Neural cell (in vitro differentiated cells): ENCODE measurements around the gene PRKRIP1. TPM values are rescaled to one million over a fixed set of nuclear protein-coding genes. Genes with fewer than 3 reads are reported as not detected.

Experiments used
- H2AFZ ChIP-seq: fragments of 200-600, 300-800 bp; sonication (generic), shearing (Covaris generic); 2 replicates; pipeline ENCODE4 v1.6.0; 2014; ENCODE audit warnings: low read depth, mild to moderate bottlenecking, antibody characterized with exemption, low read length, moderate library complexity
- H3F3A ChIP-seq: fragments of 200-600 bp; shearing (Covaris generic); 2 replicates; pipeline ENCODE4 v1.6.1; 2016; ENCODE audit warnings: mild to moderate bottlenecking, moderate library complexity, mixed read lengths, antibody characterized with exemption, low read length; ENCODE audit not compliant: insufficient read depth, poor library complexity, severe bottlenecking
- H3K27ac ChIP-seq: fragments of 200-600, 300-800 bp; sonication (generic), shearing (Covaris generic); 2 replicates; pipeline ENCODE4 v1.5.1; 2014; ENCODE audit warnings: mild to moderate bottlenecking, low read length, moderate library complexity
- H3K27me3 ChIP-seq: fragments of 300-800, 200-600 bp; sonication (generic), shearing (Covaris generic); 2 replicates; pipeline ENCODE4 v1.6.0; 2014; ENCODE audit warnings: mild to moderate bottlenecking, low read depth, low read length, moderate library complexity; ENCODE audit not compliant: insufficient read depth
- H3K36me3 ChIP-seq: fragments of 300-800, 200-600 bp; sonication (generic), shearing (Covaris generic); 2 replicates; pipeline ENCODE4 v1.5.1; 2014; ENCODE audit warnings: mild to moderate bottlenecking, antibody characterized with exemption, low read length, moderate library complexity; ENCODE audit not compliant: insufficient read depth
- H3K4me2 ChIP-seq: fragments of 300-800, 200-600 bp; sonication (generic), shearing (Covaris generic); 2 replicates; pipeline ENCODE4 v1.6.0; 2014; ENCODE audit warnings: mild to moderate bottlenecking, low read length
- H3K4me3 ChIP-seq: fragments of 300-800, 200-600 bp; sonication (generic), shearing (Covaris generic); 2 replicates; pipeline ENCODE4 v1.5.1; 2014; ENCODE audit warnings: mild to moderate bottlenecking, low read length, moderate library complexity
- H3K79me2 ChIP-seq: fragments of 200-600 bp; shearing (Covaris generic); replicated peaks from 2 replicates; pipeline ENCODE4 v1.6.0; 2014; ENCODE audit warnings: mild to moderate bottlenecking, low read length, moderate library complexity; ENCODE audit not compliant: insufficient read depth
- H3K9ac ChIP-seq: fragments of 300-800, 200-600 bp; sonication (generic), shearing (Covaris generic); 2 replicates; pipeline ENCODE4 v1.6.1; 2016; ENCODE audit warnings: mild to moderate bottlenecking, low read length, mixed read lengths
- H3K9me2 ChIP-seq: fragments of 200-600 bp; shearing (Covaris generic); 2 replicates; pipeline ENCODE4 v1.6.1; 2016; ENCODE audit warnings: mild to moderate bottlenecking, low read length, mixed read lengths; ENCODE audit not compliant: insufficient read depth
- H3K9me3 ChIP-seq: fragments of 200-600, 300-800 bp; sonication (generic), shearing (Covaris generic); 2 replicates; pipeline ENCODE4 v1.6.1; 2016; ENCODE audit warnings: mild to moderate bottlenecking, mixed run types, low read length, moderate library complexity, mixed read lengths
- H4K20me1 ChIP-seq: fragments of 200-600 bp; shearing (Covaris generic); 2 replicates; pipeline ENCODE4 v1.6.1; 2016; ENCODE audit warnings: mild to moderate bottlenecking, mixed run types; ENCODE audit not compliant: insufficient read depth
- CTCF ChIP-seq: fragments of 450-650 bp; IDR thresholded peaks from 2 replicates; pipeline ENCODE4 v1.5.1; 2014; ENCODE audit warnings: antibody characterized with exemption, mild to moderate bottlenecking, moderate library complexity; ENCODE audit not compliant: poor library complexity, severe bottlenecking
- EP300 ChIP-seq: fragments of 450-650 bp; conservative IDR thresholded peaks from 2 replicates; pipeline ENCODE4 v1.6.1; 2014; ENCODE audit warnings: antibody characterized with exemption, mild to moderate bottlenecking, moderate library complexity; ENCODE audit not compliant: poor library complexity, severe bottlenecking
- EZH2 ChIP-seq: fragments of 200-600, 300-800 bp; shearing (Covaris generic), sonication (generic); IDR thresholded peaks from 2 replicates; pipeline ENCODE4 v1.6.1; 2014; ENCODE audit warnings: antibody characterized with exemption, low read length, borderline replicate concordance, mild to moderate bottlenecking; ENCODE audit not compliant: insufficient read depth, poor library complexity, severe bottlenecking
- MXI1 ChIP-seq: fragments of 450-650 bp; conservative IDR thresholded peaks from 2 replicates; pipeline ENCODE4 v1.6.1; 2014; ENCODE audit warnings: antibody characterized with exemption, mild to moderate bottlenecking; ENCODE audit not compliant: poor library complexity, severe bottlenecking
- POLR2AphosphoS5 ChIP-seq: IDR thresholded peaks from 2 replicates; pipeline ENCODE4 v1.6.1; 2012
- RAD21 ChIP-seq: fragments of 450-650 bp; conservative IDR thresholded peaks from 2 replicates; pipeline ENCODE4 v1.6.1; 2014; ENCODE audit warnings: antibody characterized with exemption, mild to moderate bottlenecking, moderate library complexity
- SMC3 ChIP-seq: fragments of 450-650 bp; conservative IDR thresholded peaks from 2 replicates; pipeline ENCODE4 v1.6.1; 2014; ENCODE audit warnings: antibody characterized with exemption, mild to moderate bottlenecking, moderate library complexity; ENCODE audit not compliant: poor library complexity
- TAF1 ChIP-seq: IDR thresholded peaks from 2 replicates; pipeline ENCODE4 v1.6.1; 2012; ENCODE audit warnings: low read depth
- polyA plus RNA-seq: library from polyadenylated mRNA; depleted of rRNA; stranded (reverse); fragments of >200 nt; gene quantifications from 2 replicates; pipeline ENCODE4 v1.2.3, GENCODE V29; 2014
- TF ChIP-seq, protein P1 (sequence below): IDR thresholded peaks from 2 replicates; pipeline ENCODE4 v1.6.1; 2012; ENCODE audit warnings: borderline replicate concordance

PRKRIP1 gene
- polyA plus RNA-seq, 1 donor from 2014 or later, result 113 TPM

DNA sequence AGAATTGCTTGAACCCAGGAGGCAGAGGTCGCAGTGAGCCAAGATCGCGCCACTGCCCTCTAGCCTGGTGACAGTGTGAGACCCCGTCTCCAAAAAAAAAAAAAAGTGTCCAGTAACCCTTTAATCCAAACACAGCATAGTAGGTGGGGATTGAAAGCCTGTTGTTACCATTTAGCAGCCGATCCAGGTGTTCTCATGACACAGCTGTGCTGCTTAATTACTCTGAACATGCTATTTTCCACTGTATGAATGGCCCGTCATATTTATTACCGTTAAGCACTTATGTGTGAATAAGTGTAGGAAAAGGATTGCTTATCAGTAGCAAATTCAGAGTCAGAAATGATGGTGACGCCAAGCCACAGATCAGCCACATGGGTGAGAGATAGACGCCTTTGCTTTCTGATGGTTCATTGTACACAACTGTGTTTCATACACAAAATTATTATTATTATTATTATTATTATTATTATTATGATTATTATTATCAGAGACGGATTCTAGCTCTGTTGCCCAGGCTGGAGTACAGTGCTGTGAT lies 25.6 kb downstream of the PRKRIP1 start:
- no peak overlapping the region for H3K9ac ChIP-seq
- no peaks in the 10 kb centered on the region for H3K27me3 ChIP-seq
- no peak overlapping the region for H3K4me2 ChIP-seq
- H3K79me2 ChIP-seq, result no peaks in the 10 kb centered on the region
- no peak overlapping the region for H2AFZ ChIP-seq
- TF ChIP-seq RAD21, result no peak
- no peak for TF ChIP-seq EP300
- no peaks in the 10 kb centered on the region for H3K9me2 ChIP-seq
- no peaks in the 10 kb centered on the region for H3K9me3 ChIP-seq
- no peaks in the 10 kb centered on the region for H3K36me3 ChIP-seq
- no peak overlapping the region for H3K27ac ChIP-seq
- H3K4me3 ChIP-seq, result no peak overlapping the region
- H3F3A ChIP-seq, result no peaks in the 10 kb centered on the region
- no peaks in the 10 kb centered on the region for H4K20me1 ChIP-seq

GRCh38 chr7:102424129-102424551 lies 28.0 kb downstream of the PRKRIP1 start:
- Histone ChIP-seq H3K9me3 (no peaks in the 10 kb centered on the region), H3K9ac (no peak overlapping the region), H3K36me3 (no peaks in the 10 kb centered on the region), H3K27ac (no peak overlapping the region), H3K79me2 (no peaks in the 10 kb centered on the region), H3F3A (no peaks in the 10 kb centered on the region), H3K4me2 (no peak overlapping the region), H3K27me3 (no peaks in the 10 kb centered on the region), H3K4me3 (no peak overlapping the region), H2AFZ (no peak overlapping the region), H3K9me2 (no peaks in the 10 kb centered on the region), H4K20me1 (no peaks in the 10 kb centered on the region)
- TF ChIP-seq SMC3 (no peak), CTCF (no peak), TAF1 (no peak), MXI1 (no peak), EP300 (no peak), POLR2AphosphoS5 (no peak), RAD21 (no peak), EZH2 (no peak)
- TF ChIP-seq, protein P1, sequence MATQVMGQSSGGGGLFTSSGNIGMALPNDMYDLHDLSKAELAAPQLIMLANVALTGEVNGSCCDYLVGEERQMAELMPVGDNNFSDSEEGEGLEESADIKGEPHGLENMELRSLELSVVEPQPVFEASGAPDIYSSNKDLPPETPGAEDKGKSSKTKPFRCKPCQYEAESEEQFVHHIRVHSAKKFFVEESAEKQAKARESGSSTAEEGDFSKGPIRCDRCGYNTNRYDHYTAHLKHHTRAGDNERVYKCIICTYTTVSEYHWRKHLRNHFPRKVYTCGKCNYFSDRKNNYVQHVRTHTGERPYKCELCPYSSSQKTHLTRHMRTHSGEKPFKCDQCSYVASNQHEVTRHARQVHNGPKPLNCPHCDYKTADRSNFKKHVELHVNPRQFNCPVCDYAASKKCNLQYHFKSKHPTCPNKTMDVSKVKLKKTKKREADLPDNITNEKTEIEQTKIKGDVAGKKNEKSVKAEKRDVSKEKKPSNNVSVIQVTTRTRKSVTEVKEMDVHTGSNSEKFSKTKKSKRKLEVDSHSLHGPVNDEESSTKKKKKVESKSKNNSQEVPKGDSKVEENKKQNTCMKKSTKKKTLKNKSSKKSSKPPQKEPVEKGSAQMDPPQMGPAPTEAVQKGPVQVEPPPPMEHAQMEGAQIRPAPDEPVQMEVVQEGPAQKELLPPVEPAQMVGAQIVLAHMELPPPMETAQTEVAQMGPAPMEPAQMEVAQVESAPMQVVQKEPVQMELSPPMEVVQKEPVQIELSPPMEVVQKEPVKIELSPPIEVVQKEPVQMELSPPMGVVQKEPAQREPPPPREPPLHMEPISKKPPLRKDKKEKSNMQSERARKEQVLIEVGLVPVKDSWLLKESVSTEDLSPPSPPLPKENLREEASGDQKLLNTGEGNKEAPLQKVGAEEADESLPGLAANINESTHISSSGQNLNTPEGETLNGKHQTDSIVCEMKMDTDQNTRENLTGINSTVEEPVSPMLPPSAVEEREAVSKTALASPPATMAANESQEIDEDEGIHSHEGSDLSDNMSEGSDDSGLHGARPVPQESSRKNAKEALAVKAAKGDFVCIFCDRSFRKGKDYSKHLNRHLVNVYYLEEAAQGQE, result no peak
